ENCODE measurements around the gene PANK2. TPM values are rescaled to one million over a fixed set of nuclear protein-coding genes. Genes with fewer than 3 reads are reported as not detected.

The PANK2 gene
- total RNA-seq, 5 donors from 2014 or later (not counting 1 experiment from before 2014, with no cell fraction given), result 45.0 to 67.0 (median 63.6) TPM

DNA sequence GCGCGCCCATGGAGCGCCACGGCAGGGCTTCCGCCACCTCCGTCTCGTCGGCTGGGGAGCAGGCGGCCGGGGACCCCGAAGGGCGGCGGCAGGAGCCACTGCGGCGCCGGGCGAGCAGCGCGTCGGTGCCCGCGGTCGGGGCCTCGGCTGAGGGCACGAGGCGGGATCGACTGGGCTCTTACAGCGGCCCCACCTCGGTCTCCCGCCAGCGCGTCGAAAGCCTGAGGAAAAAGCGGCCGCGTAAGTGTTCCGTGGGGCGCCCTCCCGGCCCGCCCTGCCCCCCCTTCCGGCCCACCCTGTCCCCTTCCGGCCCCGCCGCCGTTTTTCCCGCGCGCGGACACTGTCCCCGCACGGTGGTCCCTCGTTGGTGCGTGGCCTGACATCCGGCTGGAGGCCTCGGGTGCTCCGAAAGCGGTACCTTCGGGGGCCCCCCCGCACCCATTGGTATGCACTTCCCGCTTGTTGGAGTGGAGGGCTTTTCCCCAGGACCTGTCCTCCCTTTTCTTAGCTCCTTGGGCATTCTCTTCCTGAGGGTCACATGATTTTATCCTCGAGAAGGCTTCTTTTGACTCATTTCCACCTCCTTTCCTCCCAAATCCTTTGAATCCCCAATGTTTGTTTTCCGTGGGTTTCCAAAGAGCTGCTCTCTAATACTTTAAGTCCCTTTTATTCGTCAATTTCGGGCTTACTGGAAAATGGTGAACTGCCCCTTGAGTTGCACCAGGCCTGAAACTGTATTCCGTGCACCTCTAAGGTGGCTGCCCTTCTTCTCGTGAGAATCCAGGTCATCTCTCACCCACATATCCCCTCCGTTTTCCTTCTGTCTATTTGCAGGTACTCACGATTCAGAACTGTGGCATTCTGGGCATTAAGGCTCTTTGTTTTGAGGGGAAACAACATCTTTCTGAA is 556 bp downstream of the PANK2 start:
- DNase-seq, result peak in 14 of 35 experiments; percentile 3 to 51 (median 10)
- H3K36me3 Mint-ChIP-seq, result peaks cover 17% of the 10 kb centered on the region
- Histone ChIP-seq H3K27me3 (replicated peaks in 1 of 2; ENCODE audit: control insufficient read depth in 2 of 2, extremely low read depth in 1 of 2, insufficient read depth in 2 of 2, low read length in 1 of 2) (no peaks in the 10 kb centered on the region), H3K36me3 (ENCODE audit: control insufficient read depth in 2 of 2, extremely low read depth in 1 of 2, insufficient read depth in 1 of 2, low read length in 1 of 2) (peaks cover 0 to 2% of the 10 kb centered on the region in 2 donors), H3K27ac (ENCODE audit: low read length) (peak overlapping the region; percentile 70), H3K4me1 (ENCODE audit: control insufficient read depth in 1 of 2, extremely low read depth in 1 of 2, insufficient read depth in 2 of 2, low read length in 2 of 2) (peaks cover 15 to 48% of the 10 kb centered on the region in 2 experiments), H3K4me3 (ENCODE audit: control insufficient read depth in 1 of 2, extremely low read depth in 1 of 2, low read length in 1 of 2) (peak overlapping the region; percentile 82 to 87), H3K9me3 (no peaks in the 10 kb centered on the region)
- POLR2A ChIA-PET, result no interaction called here
- H3K27ac Mint-ChIP-seq, result peak overlapping the region; percentile 97 to 99
- WGBS (ENCODE audit: insufficient coverage), result under 1% methylated on average over 47 of the region's 68 CpGs
- H3K9me3 Mint-ChIP-seq, result no peaks in the 10 kb centered on the region
- H3K27me3 Mint-ChIP-seq, result no peaks in the 10 kb centered on the region
- H3K4me1 Mint-ChIP-seq, result peaks cover 56 to 61% (median 60%) of the 10 kb centered on the region in 3 donors
- peak overlapping the region; percentile 98 to 99 (median 99) for H3K4me3 Mint-ChIP-seq
- ATAC-seq (replicated peaks in 1 of 4), result peak; percentile 1 to 32 (median 28)
- CTCF ChIA-PET, result interaction anchor here (0.7 to 1.5 kb wide), 2 partner anchors 11 to 12 kb away, joined by 3 to 4 read pairs; no protein-coding TSS in a partner anchor

DNA sequence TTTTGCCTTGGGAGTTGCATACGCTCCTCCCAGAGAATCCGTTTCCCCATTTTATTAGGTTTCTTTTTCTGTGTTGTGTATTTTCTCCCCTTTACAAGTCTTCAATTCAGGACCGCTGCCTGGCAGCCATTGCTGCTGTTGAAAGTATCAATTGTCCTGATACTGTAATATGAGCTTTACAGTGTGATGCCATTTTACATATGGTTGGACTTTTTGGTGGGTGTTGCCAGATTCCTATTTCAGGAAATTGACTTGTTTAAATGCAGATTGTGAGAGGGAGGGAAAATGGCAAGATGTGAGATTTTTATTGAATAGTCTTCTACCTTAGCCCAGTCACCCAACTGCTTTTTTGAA is 1.2 kb downstream of the PANK2 start:
- Histone ChIP-seq H3K36me3 (ENCODE audit: control insufficient read depth in 2 of 2, extremely low read depth in 1 of 2, insufficient read depth in 1 of 2, low read length in 1 of 2) (peaks cover 0 to 2% of the 10 kb centered on the region in 2 donors), H3K4me3 (ENCODE audit: control insufficient read depth in 1 of 2, extremely low read depth in 1 of 2, low read length in 1 of 2) (peak overlapping the region; percentile 17 to 82), H3K9me3 (no peaks in the 10 kb centered on the region), H3K27me3 (replicated peaks in 1 of 2; ENCODE audit: control insufficient read depth in 2 of 2, extremely low read depth in 1 of 2, insufficient read depth in 2 of 2, low read length in 1 of 2) (no peaks in the 10 kb centered on the region), H3K27ac (ENCODE audit: low read length) (peak overlapping the region; percentile 70), H3K4me1 (ENCODE audit: control insufficient read depth in 1 of 2, extremely low read depth in 1 of 2, insufficient read depth in 2 of 2, low read length in 2 of 2) (peaks cover 15 to 54% of the 10 kb centered on the region in 2 experiments)
- WGBS (ENCODE audit: insufficient coverage), result no CpG with 5 or more reads among the region's 3 CpGs
- peak overlapping the region; percentile 98 to 99 (median 99) for H3K4me3 Mint-ChIP-seq
- H3K9me3 Mint-ChIP-seq, result no peaks in the 10 kb centered on the region
- H3K4me1 Mint-ChIP-seq, result peaks cover 61 to 64% (median 63%) of the 10 kb centered on the region in 3 donors
- no peaks in the 10 kb centered on the region for H3K27me3 Mint-ChIP-seq
- H3K36me3 Mint-ChIP-seq, result peaks cover 17% of the 10 kb centered on the region
- ChIA-PET CTCF (interaction anchor here (0.7 to 1.5 kb wide), 2 partner anchors 11 kb away, joined by 3 to 4 read pairs; no protein-coding TSS in a partner anchor), POLR2A (interaction anchor here in 1 of 2 donors (0.6 kb wide), 1 partner anchor 17 kb away, joined by 5 read pairs; no protein-coding TSS in a partner anchor)
- DNase-seq, result no peak
- H3K27ac Mint-ChIP-seq, result peak overlapping the region; percentile 97 to 99
- ATAC-seq (replicated peaks in 1 of 4), result no peak

DNA sequence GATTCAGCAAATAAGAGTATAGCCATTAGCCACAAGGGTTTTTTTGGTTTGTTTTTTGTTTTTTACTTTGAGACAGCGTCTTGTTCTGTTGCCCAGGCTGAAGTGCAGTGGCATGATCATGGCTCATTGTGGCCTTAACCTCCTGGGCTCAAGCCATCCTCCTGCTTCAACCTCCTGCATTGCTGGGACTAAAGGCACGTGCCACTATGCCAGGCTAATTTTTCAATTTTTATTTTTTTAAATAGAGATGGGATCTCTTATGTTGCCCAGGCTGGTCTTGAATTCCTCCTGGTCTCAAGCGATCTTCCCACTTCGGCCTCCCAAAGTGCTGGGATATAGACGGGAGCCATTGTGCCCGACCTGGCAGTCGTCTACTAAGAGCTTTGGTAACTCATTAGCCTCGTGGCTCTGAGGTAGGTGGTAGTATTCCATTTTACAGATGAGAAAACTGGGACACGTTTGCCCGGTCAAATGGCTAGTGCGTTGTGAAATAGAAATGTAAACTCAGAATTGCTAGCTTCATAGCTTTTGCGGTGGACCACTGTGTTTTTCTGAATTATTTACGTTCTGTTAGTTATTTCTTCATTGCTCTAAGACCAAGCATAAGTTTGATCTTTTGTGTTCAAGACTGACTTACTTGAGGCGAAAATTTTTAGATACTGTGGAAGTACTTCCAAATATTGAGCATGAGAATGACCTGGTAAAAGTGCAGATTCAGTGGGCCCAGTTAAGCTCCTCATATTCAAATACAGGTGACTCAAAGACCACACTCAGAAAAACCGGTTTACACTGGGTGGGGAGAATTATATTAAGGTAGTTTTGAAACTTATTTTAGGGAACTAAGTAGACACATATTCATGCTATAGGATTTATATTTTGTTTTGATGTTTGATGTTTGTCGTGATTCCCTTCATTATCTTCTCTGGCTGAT is 2.1 kb downstream of the PANK2 start:
- Mint-ChIP-seq H3K4me1 (peaks cover 64 to 69% (median 67%) of the 10 kb centered on the region in 3 donors), H3K27me3 (no peaks in the 10 kb centered on the region), H3K4me3 (peak overlapping the region; percentile 98 to 99 (median 99)), H3K27ac (peak overlapping the region; percentile 97 to 99), H3K36me3 (peaks cover 17% of the 10 kb centered on the region), H3K9me3 (no peaks in the 10 kb centered on the region)
- no peaks in the 10 kb centered on the region for H3K9me3 ChIP-seq
- peaks cover 17 to 59% of the 10 kb centered on the region in 2 experiments for H3K4me1 ChIP-seq (ENCODE audit: control insufficient read depth in 1 of 2, extremely low read depth in 1 of 2, insufficient read depth in 2 of 2, low read length in 2 of 2)
- no peaks in the 10 kb centered on the region for H3K36me3 ChIP-seq (ENCODE audit: control insufficient read depth in 2 of 2, extremely low read depth in 1 of 2, insufficient read depth in 1 of 2, low read length in 1 of 2)
- ChIA-PET CTCF (interaction anchor here in 1 of 2 donors (0.5 to 1.5 kb wide), 2 partner anchors 10 to 780 kb away, joined by 3 to 4 read pairs; no protein-coding TSS in a partner anchor), POLR2A (interaction anchor here (0.5 to 1.2 kb wide), 4 partner anchors 15 to 113 kb away, joined by 3 to 5 read pairs (median 3); no protein-coding TSS in a partner anchor)
- WGBS (ENCODE audit: insufficient coverage), result 41% methylated on average over 9 of the region's 16 CpGs
- ATAC-seq (replicated peaks in 1 of 4) (no peak), DNase-seq (no peak)
- H3K27ac ChIP-seq (ENCODE audit: low read length), result peak overlapping the region; percentile 3
- H3K27me3 ChIP-seq (replicated peaks in 1 of 2; ENCODE audit: control insufficient read depth in 2 of 2, extremely low read depth in 1 of 2, insufficient read depth in 2 of 2, low read length in 1 of 2), result no peaks in the 10 kb centered on the region
- H3K4me3 ChIP-seq (ENCODE audit: control insufficient read depth in 1 of 2, extremely low read depth in 1 of 2, low read length in 1 of 2), result peak overlapping the region; percentile 17 to 82

DNA sequence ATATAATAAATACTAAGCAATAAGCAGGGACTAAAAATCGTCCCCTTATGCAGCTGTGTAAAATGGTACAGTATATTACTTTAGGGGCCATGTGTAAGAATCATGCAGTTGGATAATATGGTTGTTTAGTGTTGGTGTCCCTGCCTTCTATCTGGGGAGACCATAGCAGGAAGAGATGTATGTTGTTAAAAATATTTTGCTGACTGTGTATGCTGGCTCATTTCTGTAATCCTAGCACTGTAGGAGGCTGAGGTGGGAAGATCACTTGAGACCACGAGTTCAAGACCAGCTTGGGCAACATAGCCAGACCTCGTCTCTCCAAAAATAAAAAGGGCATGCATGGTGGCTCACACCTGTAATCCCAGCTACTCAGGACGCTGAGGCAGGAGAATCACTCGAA is 5.6 kb downstream of the PANK2 start:
- H3K9me3 ChIP-seq, result no peaks in the 10 kb centered on the region
- Mint-ChIP-seq H3K4me1 (peaks cover 82 to 85% (median 82%) of the 10 kb centered on the region in 3 donors), H3K4me3 (peak overlapping the region; percentile 8 to 18 (median 17)), H3K27ac (peak overlapping the region; percentile 31 to 47), H3K9me3 (no peaks in the 10 kb centered on the region), H3K36me3 (peaks cover 22% of the 10 kb centered on the region), H3K27me3 (no peaks in the 10 kb centered on the region)
- H3K4me3 ChIP-seq (ENCODE audit: control insufficient read depth in 1 of 2, extremely low read depth in 1 of 2, low read length in 1 of 2), result no peak overlapping the region
- DNase-seq, result no peak
- peaks cover 13 to 75% of the 10 kb centered on the region in 2 experiments for H3K4me1 ChIP-seq (ENCODE audit: control insufficient read depth in 1 of 2, extremely low read depth in 1 of 2, insufficient read depth in 2 of 2, low read length in 2 of 2)
- POLR2A ChIA-PET, result interaction anchor here in 1 of 2 donors (0.7 kb wide), 1 partner anchor 84 kb away, joined by 3 read pairs; no protein-coding TSS in a partner anchor
- H3K36me3 ChIP-seq (ENCODE audit: control insufficient read depth in 2 of 2, extremely low read depth in 1 of 2, insufficient read depth in 1 of 2, low read length in 1 of 2), result peaks cover 0 to 3% of the 10 kb centered on the region in 2 donors
- ATAC-seq (replicated peaks in 1 of 4), result no peak
- H3K27me3 ChIP-seq (replicated peaks in 1 of 2; ENCODE audit: control insufficient read depth in 2 of 2, extremely low read depth in 1 of 2, insufficient read depth in 2 of 2, low read length in 1 of 2), result no peaks in the 10 kb centered on the region
- H3K27ac ChIP-seq (ENCODE audit: low read length), result no peak overlapping the region
- CTCF ChIA-PET, result interaction anchor here in 1 of 2 donors (0.6 kb wide), 1 partner anchor 122 kb away, joined by 5 read pairs; no protein-coding TSS in a partner anchor
- WGBS (ENCODE audit: insufficient coverage), result 48% methylated on average over 3 of the region's 5 CpGs

DNA sequence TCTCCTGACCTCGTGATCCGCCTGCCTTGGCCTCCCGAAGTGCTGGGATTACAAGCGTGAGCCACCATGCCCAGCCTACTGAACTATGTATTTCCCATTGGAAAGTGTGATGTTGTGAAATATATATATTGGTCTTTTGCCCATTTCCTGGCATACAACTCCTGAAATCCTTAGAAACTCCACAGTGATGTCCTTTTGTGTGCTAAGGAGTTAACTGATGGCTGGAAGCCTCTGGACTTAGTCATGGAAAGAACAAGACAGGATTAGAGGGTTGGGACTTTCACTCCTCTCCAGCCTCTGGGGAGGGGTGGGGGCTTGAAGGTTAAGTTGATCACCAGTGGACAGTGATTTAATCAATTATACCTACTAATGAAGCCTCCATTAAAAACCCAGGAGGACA is 7.1 kb downstream of the PANK2 start:
- Mint-ChIP-seq H3K4me1 (peaks cover 82 to 90% (median 84%) of the 10 kb centered on the region in 3 donors), H3K36me3 (peaks cover 20% of the 10 kb centered on the region), H3K4me3 (peak overlapping the region in 1 of 3 donors; percentile 47), H3K27me3 (no peaks in the 10 kb centered on the region), H3K9me3 (no peaks in the 10 kb centered on the region), H3K27ac (peak overlapping the region; percentile 46 to 73)
- POLR2A ChIA-PET, result no interaction called here
- no peaks in the 10 kb centered on the region for H3K27me3 ChIP-seq (replicated peaks in 1 of 2; ENCODE audit: control insufficient read depth in 2 of 2, extremely low read depth in 1 of 2, insufficient read depth in 2 of 2, low read length in 1 of 2)
- H3K4me3 ChIP-seq (ENCODE audit: control insufficient read depth in 1 of 2, extremely low read depth in 1 of 2, low read length in 1 of 2), result no peak overlapping the region
- H3K27ac ChIP-seq (ENCODE audit: low read length), result peak overlapping the region; percentile 31
- no CpG with 5 or more reads among the region's 4 CpGs for WGBS (ENCODE audit: insufficient coverage)
- peaks cover 0 to 3% of the 10 kb centered on the region in 2 donors for H3K36me3 ChIP-seq (ENCODE audit: control insufficient read depth in 2 of 2, extremely low read depth in 1 of 2, insufficient read depth in 1 of 2, low read length in 1 of 2)
- DNase-seq (no peak), ATAC-seq (replicated peaks in 1 of 4) (no peak)
- CTCF ChIA-PET, result no interaction called here
- peaks cover 6 to 76% of the 10 kb centered on the region in 2 experiments for H3K4me1 ChIP-seq (ENCODE audit: control insufficient read depth in 1 of 2, extremely low read depth in 1 of 2, insufficient read depth in 2 of 2, low read length in 2 of 2)
- H3K9me3 ChIP-seq, result no peaks in the 10 kb centered on the region

All from T-cell (primary cell).